Lung (tissue), 12 donors: ENCODE data around the gene COPS7B. TPM values are rescaled to one million over a fixed set of nuclear protein-coding genes. Genes with fewer than 3 reads are reported as not detected.

Experiments used
- ATAC-seq: fragments of 200-7000 bp; cut with Tn5 transposase; one replicate; pipeline ENCODE4 v1.9.1; 2020; ENCODE audit warnings: moderate number of reproducible peaks; ENCODE audit not compliant: insufficient read depth, low FRiP score
- DNase-seq, 3 donors: peaks; one replicate each; pipeline ENCODE4 v3.0.0-alpha.2; 2013 to 2017
- H3K27ac ChIP-seq, 2 donors: one replicate each; pipeline ENCODE4 v1.5.1; 2013; ENCODE audit warnings: mild to moderate bottlenecking in 2 of 2, moderate library complexity in 2 of 2, control low read depth in 1 of 2, inconsistent platforms in 1 of 2, low read depth in 1 of 2, low read length in 1 of 2
- H3K27me3 ChIP-seq, 3 donors: one replicate each; pipeline ENCODE4 v1.5.1; 2013; ENCODE audit warnings: low read length in 2 of 3; ENCODE audit not compliant: control insufficient read depth in 3 of 3, insufficient read depth in 3 of 3
- H3K36me3 ChIP-seq, 4 donors: one replicate each; pipeline ENCODE4 v1.5.1; 2013; ENCODE audit warnings: low read length in 4 of 4, mild to moderate bottlenecking in 1 of 4, moderate library complexity in 1 of 4; ENCODE audit not compliant: control insufficient read depth in 4 of 4, insufficient read depth in 4 of 4
- H3K4me1 ChIP-seq, 5 donors: one replicate each; pipeline ENCODE4 v1.5.1; 2013; ENCODE audit warnings: low read length in 5 of 5, mild to moderate bottlenecking in 2 of 5, moderate library complexity in 1 of 5; ENCODE audit not compliant: control insufficient read depth in 5 of 5, insufficient read depth in 5 of 5
- H3K4me3 ChIP-seq: one replicate; pipeline ENCODE4 v1.5.1; 2013; ENCODE audit warnings: mild to moderate bottlenecking, control low read depth, moderate library complexity
- H3K9ac ChIP-seq, 2 donors: one replicate each; pipeline ENCODE4 v1.5.1; 2013; ENCODE audit warnings: low read length in 2 of 2, control low read depth in 1 of 2; ENCODE audit not compliant: insufficient read depth in 1 of 2
- H3K9me3 ChIP-seq, 4 donors: one replicate each; pipeline ENCODE4 v1.5.1; 2013; ENCODE audit warnings: low read length in 3 of 4, mild to moderate bottlenecking in 1 of 4, moderate library complexity in 1 of 4; ENCODE audit not compliant: control insufficient read depth in 4 of 4, insufficient read depth in 3 of 4
- CTCF ChIP-seq: IDR thresholded peaks from 2 replicates; pipeline ENCODE4 v1.5.1; 2012; ENCODE audit warnings: mild to moderate bottlenecking; ENCODE audit errors: control extremely low read depth, extremely low read depth
- WGBS, 2 donors: extraction: QIAGEN DNeasy Blood & Tissue Kit; methylation state at CpG; one replicate each; pipeline ENCODE4 v1.1.7; 2013; 5-methylcytosine and 5-hydroxymethylcytosine counted together
- polyA plus RNA-seq, 2 donors: library from polyadenylated mRNA; stranded (reverse); fragments of 200-250 nt; gene quantifications; one replicate each; pipeline ENCODE4 v1.2.1, GENCODE V29; 2013
- total RNA-seq, 2 donors: library from RNA; depleted of rRNA in 1 of 2; stranded (reverse); fragments of >200 nt in 1 of 2; gene quantifications; one replicate each; pipeline ENCODE4 v1.2.1, GENCODE V29; 2014 to 2021
- donor health status: control.
- donor health status: control.
- donor health status: Bipolar disorder and iron deficiency.
- donor health status: healthy.
- donor health status: DM: yes; HTN: yes; CAD: no.

The COPS7B gene
- total and polyA plus RNA-seq, 4 donors = 19.5 to 39.4 (median 23.1) TPM

GRCh38 chr2:231807020-231807419 is 20.8 kb downstream of the COPS7B start:
- no peaks in the 10 kb centered on the region for H3K27me3 ChIP-seq
- no peak overlapping the region for H3K9ac ChIP-seq
- DNase-seq (no peak), ATAC-seq (no peak)
- H3K4me3 ChIP-seq = no peak overlapping the region
- peaks cover 0 to 2% (median 0%) of the 10 kb centered on the region in 5 donors for H3K4me1 ChIP-seq
- peaks cover 24 to 39% (median 33%) of the 10 kb centered on the region in 4 donors for H3K36me3 ChIP-seq
- no peak overlapping the region for H3K27ac ChIP-seq
- no peak for TF ChIP-seq CTCF
- 91 to 94% methylated on average over 2 of the region's 2 CpGs for WGBS, 2 donors
- H3K9me3 ChIP-seq = peaks cover 0 to 2% (median 0%) of the 10 kb centered on the region in 4 donors

GRCh38 chr2:231810905-231811304 is 24.7 kb downstream of the COPS7B start:
- ATAC-seq = no peak
- no peak overlapping the region for H3K9ac ChIP-seq
- TF ChIP-seq CTCF = no peak
- peaks cover 0 to 8% (median 1%) of the 10 kb centered on the region in 4 donors for H3K9me3 ChIP-seq
- no peak overlapping the region for H3K27ac ChIP-seq
- H3K27me3 ChIP-seq = no peaks in the 10 kb centered on the region
- DNase-seq = no peak
- peaks cover 19 to 31% (median 26%) of the 10 kb centered on the region in 4 donors for H3K36me3 ChIP-seq
- peaks cover 0 to 2% (median 0%) of the 10 kb centered on the region in 5 donors for H3K4me1 ChIP-seq
- H3K4me3 ChIP-seq = no peak overlapping the region

- no peak for TF ChIP-seq CTCF
Observed at GRCh38 chr2:231816327-231817026, 30.2 kb downstream of the COPS7B start.

More at GRCh38 chr2:231816327-231817026, 30.2 kb downstream of the COPS7B start:
- H3K9ac ChIP-seq = no peak overlapping the region
- H3K9me3 ChIP-seq = peaks cover 0 to 8% (median 0%) of the 10 kb centered on the region in 4 donors
- H3K4me3 ChIP-seq = no peak overlapping the region
- H3K36me3 ChIP-seq = peaks cover 0 to 12% (median 3%) of the 10 kb centered on the region in 4 donors
- H3K4me1 ChIP-seq = no peaks in the 10 kb centered on the region
- H3K27me3 ChIP-seq = no peaks in the 10 kb centered on the region
- WGBS, 2 donors = 86 to 98% methylated on average over 8 of the region's 8 CpGs
- DNase-seq = no peak
- H3K27ac ChIP-seq = no peak overlapping the region
- ATAC-seq = no peak
